Left kidney (tissue), 1 donor: ENCODE results near the gene SLC10A1. TPM values are rescaled to one million over a fixed set of nuclear protein-coding genes. Genes with fewer than 3 reads are reported as not detected.

Source experiments
- polyA plus RNA-seq: library from polyadenylated mRNA; unstranded; fragments of 120-200 nt; gene quantifications from one replicate; pipeline ENCODE4 v1.2.1, GENCODE V29; 2013; ENCODE audit not compliant: insufficient read length

The SLC10A1 gene
- polyA plus RNA-seq, 1 donor = 0.22 TPM

Other genes starting within 250 kb of the SLC10A1 start
- gene CCDC177, start 222.4 kb downstream of the SLC10A1 start, polyA plus RNA-seq = 0.05 TPM
- 22.8 TPM for gene SUSD6, start 185.6 kb downstream of the SLC10A1 start, polyA plus RNA-seq
- gene SRSF5, start 30.1 kb downstream of the SLC10A1 start, polyA plus RNA-seq = 836 TPM
- 1.7 TPM for gene SMOC1, start 82.2 kb upstream of the SLC10A1 start, polyA plus RNA-seq